Activated CD4-positive, alpha-beta T cell treated with anti-CD3 and anti-CD28 coated beads, Interleukin-2, Interleukin-6, amounts not matched to agents 100 ng/mL and 50 ng/mL, durations not matched to agents 16 hours and 8 hours (primary cell): ENCODE measurements around the gene MX1.
"Not testable (repeated sequence)": the region's sequence is repeated elsewhere in the genome, so short reads cannot be mapped to it uniquely, and the experiment has no call there.

ENCODE experiments used
- DNase-seq: peaks from one replicate; pipeline ENCODE4 v3.0.0-alpha.2; 2020

Gene MX1

GRCh38 chr21:41410361-41410760 is 15.7 kb upstream of the MX1 start:
- DNase-seq, result no peak

- no peak for DNase-seq
Observed at GRCh38 chr21:41410767-41411448, 15.1 kb upstream of the MX1 start.

GRCh38 chr21:41411449-41412089 is 14.5 kb upstream of the MX1 start:
- peak; percentile 22 for DNase-seq

- DNase-seq, result not testable (repeated sequence)
Observed at GRCh38 chr21:41417505-41417904, 8.5 kb upstream of the MX1 start.

- DNase-seq, result no peak
Observed at GRCh38 chr21:41418393-41418792, 7.6 kb upstream of the MX1 start.

- no peak for DNase-seq
Observed at GRCh38 chr21:41418956-41419680, 6.9 kb upstream of the MX1 start.

- peak; percentile 40 for DNase-seq
Observed at GRCh38 chr21:41419921-41420862, 5.8 kb upstream of the MX1 start.

GRCh38 chr21:41420998-41421397 is 5.0 kb upstream of the MX1 start:
- DNase-seq, result not testable (repeated sequence)

GRCh38 chr21:41422546-41423304 is 3.3 kb upstream of the MX1 start:
- no peak for DNase-seq

GRCh38 chr21:41423305-41423636 is 2.8 kb upstream of the MX1 start:
- not testable (repeated sequence) for DNase-seq

- no peak for DNase-seq
Observed at GRCh38 chr21:41425588-41425953, 468 bp upstream of the MX1 start.

GRCh38 chr21:41426676-41427404 is 801 bp downstream of the MX1 start:
- DNase-seq, result no peak

- no peak for DNase-seq
Observed at GRCh38 chr21:41427556-41427955, 1.5 kb downstream of the MX1 start.

- no peak for DNase-seq
Observed at GRCh38 chr21:41428311-41428710, 2.3 kb downstream of the MX1 start.

GRCh38 chr21:41428847-41429246 is 2.8 kb downstream of the MX1 start:
- no peak for DNase-seq

GRCh38 chr21:41429305-41429704 is 3.3 kb downstream of the MX1 start:
- no peak for DNase-seq

GRCh38 chr21:41429925-41430491 is 4.0 kb downstream of the MX1 start:
- no peak for DNase-seq

- no peak for DNase-seq
Observed at GRCh38 chr21:41431788-41432548, 5.9 kb downstream of the MX1 start.

GRCh38 chr21:41432562-41433460 is 6.8 kb downstream of the MX1 start:
- no peak for DNase-seq
